ENCODE measurements around the gene GNRH2.
"Not testable (repeated sequence)": the region's sequence is repeated elsewhere in the genome, so short reads cannot be mapped to it uniquely, and the experiment has no call there.

The GNRH2 gene

GRCh38 chr20:3073251-3073643 lies 29.8 kb downstream of the GNRH2 start:
- DNase-seq (ENCODE audit: low spot score) = not testable (repeated sequence)

GRCh38 chr20:3074812-3075211 lies 31.4 kb downstream of the GNRH2 start:
- no peak for DNase-seq (ENCODE audit: low spot score)

DNA sequence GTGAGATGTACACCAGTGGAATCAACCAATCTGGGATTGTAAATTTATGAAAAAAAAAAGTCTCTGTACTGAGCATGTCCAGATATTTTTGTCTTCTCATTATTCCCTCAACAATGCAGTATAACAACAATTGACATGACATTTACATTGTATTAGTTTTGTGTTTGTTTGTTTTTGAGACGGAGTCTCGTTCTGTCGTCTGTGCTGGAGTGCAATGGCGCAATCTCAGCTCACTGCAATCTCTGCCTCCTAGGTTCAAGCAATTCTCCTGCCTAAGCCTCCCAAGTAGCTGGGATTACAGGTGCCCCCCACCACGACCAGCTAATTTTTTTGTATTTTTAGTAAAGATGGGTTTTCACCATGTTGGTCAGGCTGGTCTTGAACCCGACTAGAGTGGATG lies 31.9 kb downstream of the GNRH2 start:
- not testable (repeated sequence) for DNase-seq (ENCODE audit: low spot score)

GRCh38 chr20:3077618-3078134 lies 34.3 kb downstream of the GNRH2 start:
- DNase-seq (ENCODE audit: low spot score) = no peak

DNA sequence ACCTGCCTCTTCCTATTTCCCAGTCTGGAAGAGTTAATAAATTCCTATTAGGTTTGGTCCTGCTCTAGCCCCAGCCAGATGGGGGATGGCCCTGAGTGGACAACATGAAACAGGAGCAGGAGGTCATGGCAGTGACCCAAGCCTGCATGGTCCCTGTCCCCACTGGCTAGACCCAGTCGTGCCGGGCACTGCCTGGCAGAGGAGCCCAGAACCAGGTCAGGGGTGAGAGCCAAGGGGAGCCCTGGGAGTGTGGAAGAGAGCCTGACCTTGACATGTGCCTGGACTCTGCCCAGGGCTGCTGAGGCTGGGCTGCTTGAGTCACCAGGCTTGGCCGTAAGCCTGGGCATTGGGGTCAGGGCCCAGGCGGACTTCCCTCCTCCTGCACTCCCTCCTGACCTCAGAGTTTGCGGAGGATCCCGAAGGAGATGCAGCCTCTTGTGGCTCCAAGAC lies 37.5 kb downstream of the GNRH2 start:
- DNase-seq (ENCODE audit: low spot score) = peak; percentile 95

DNA sequence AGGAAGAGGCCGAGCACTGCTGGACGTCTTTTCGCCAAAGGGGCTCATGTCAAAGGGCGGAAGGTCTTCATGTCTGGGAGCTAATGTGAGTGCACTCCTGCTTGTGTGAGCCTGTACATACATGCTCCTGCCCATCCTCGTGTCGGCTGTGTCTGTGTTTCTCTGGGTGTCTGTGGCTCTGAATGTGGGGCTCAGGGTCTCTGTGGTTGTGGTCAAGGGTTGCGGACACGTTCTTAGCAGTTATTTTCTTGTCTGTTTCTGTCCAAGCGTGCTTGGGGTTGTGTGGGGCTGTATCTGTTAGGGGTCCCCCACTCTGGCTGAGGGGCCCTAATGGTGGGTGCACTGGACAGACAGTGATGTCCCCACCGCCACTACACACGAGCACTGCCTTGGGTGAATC lies 38.2 kb downstream of the GNRH2 start:
- no peak for DNase-seq (ENCODE audit: low spot score)

DNA sequence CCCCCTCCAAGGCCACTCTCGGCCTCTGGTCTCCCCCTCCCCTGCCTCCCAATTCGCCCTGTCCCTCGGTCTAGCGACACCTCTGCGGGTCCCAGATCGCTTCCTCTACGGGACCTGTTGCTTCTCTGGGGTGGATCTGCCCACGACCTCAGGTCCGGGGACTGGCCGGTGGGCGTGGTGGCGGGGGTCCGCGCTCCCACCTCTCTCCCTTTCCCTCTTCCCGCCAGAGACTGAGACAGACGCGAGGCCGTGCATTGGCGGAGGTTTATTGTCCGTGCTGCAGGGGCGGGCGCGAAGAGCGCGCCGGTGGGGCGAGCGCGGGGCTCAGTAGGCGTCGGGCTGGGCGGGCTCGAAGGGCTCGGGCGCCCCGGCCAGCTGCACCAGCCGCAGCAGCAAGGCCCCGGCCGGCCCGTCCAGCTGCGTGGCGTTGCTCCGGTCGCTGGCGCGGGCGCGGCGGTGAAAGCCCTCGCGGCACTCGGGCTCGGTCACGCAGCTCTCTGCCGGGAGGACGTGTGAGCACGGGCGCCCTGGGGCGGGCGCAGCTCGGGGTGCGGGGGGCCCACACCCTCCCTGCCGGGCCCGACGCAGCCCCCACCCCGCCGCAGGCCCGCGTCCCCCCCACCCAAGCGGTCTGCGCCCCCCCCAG lies 39.0 kb downstream of the GNRH2 start:
- no peak for DNase-seq (ENCODE audit: low spot score)

DNA sequence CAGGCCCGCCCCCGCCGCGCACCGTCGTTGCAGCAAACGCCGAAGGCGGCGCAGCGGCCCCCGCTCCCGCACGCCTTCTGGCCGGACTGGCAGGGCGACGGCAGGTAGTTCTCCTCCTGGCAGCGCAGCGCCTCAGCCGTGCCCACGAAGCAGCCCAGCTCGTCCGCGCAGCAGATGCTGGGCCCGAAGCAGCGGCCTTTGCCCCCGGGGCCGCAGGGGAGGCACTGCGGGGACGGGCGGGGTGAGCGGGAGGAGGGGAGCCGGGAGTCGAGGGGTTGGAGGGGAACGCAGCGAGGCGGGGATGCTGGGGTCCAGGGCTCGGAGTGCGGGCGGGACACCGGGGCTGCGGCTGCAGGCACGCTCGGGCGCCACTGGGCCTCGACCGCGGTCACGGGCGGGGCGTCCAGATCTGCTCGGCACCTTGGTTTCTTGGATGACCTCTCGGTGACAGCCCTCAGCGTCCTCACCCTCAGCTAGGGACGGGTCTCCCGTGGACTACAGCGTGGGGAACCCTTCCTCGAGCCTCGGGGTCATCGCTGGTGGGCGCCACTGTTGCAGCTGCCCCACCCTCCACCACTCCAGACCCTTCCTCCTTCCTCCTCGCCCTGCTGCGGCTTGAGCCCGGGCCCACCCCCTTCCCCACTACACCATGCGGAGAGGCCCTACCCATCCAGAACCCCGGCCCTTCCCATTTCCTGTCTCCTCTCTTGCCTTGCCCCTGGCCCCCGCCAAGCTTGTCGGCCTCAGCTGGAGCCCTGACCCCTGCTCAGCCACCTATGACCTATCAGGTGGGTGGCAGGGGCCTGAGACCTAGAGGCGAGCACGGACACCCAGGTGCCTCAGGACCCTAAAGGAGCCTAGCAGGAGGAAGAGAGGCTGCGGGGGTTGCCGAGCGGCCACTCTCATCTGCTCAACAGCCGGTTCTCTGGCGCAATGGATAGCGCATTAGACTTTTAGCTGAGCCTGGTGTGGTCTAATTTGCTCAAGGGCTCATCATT lies 39.8 kb downstream of the GNRH2 start:
- no peak for DNase-seq (ENCODE audit: low spot score)

- DNase-seq (ENCODE audit: low spot score) = no peak
These were observed 41.0 kb downstream of the GNRH2 start, which contains the start of gene AVP for GRCh38 chr20:3084283-3084985. Gene AVP, minus strand, starts transcription at chr20:3084724. Its CDS starts 50 bp downstream, at chr20:3084674.

DNA sequence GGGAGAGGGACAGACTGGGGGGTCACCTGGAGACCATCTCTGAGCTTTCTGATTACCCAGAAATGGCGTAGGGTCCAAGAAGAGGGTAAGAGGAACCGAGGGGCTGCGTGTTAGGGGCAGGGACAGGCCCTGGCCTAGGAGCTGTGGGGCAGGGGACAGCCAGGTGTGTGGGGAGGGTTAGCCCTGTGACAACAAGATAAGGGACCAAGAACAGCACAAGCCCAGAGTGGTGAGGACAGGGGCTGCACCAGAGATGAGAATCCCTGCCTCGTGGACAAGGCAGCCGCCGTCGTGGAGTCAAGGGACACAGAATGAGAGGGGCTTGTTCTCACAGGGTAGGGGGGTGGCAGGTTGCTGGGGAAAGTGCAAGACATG lies 41.6 kb downstream of the GNRH2 start:
- DNase-seq (ENCODE audit: low spot score) = no peak

GRCh38 chr20:3085571-3086072 lies 42.2 kb downstream of the GNRH2 start:
- no peak for DNase-seq (ENCODE audit: low spot score)

GRCh38 chr20:3088031-3088430 lies 44.6 kb downstream of the GNRH2 start:
- no peak for DNase-seq (ENCODE audit: low spot score)

GRCh38 chr20:3090565-3090964 lies 47.1 kb downstream of the GNRH2 start:
- no peak for DNase-seq (ENCODE audit: low spot score)

DNA sequence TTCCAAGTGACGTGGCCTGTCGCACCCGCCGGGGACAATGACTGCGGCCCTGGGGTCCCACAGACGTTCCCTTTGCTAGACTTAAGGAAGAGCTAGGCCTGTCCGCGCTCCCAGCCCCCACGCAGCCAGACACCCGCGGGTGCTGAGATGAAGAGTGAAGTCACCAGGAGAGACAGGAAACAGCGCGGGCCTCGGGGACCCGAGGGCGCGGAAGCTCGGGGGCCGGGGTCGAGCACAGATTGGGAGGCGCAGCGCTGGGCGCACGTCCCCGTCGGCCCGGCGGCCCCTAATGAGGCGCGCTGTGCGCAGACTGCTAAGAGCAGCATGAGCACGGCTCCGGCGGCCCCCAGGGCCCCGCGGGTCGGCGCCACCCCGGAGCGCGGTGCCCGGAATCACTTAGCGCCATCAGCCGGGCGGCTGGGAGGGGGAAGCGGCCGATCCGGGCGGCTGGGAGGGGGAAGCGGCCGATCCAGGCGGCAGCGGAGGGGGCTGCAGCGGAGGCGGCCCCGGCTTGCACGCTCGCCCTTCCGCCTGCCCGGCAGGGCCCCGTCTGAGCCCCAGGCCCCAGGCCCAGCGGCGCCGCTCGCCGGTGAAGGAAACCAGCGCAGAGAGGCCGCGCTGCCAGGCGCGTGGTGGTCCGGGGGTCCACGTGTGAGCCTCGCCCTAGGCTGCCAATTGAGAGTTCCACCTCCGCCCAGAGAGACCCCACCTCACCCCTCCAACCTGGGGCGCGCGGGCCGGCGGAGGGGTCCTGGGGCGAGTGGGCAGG lies 49.4 kb downstream of the GNRH2 start:
- DNase-seq (ENCODE audit: low spot score) = no peak

DNA sequence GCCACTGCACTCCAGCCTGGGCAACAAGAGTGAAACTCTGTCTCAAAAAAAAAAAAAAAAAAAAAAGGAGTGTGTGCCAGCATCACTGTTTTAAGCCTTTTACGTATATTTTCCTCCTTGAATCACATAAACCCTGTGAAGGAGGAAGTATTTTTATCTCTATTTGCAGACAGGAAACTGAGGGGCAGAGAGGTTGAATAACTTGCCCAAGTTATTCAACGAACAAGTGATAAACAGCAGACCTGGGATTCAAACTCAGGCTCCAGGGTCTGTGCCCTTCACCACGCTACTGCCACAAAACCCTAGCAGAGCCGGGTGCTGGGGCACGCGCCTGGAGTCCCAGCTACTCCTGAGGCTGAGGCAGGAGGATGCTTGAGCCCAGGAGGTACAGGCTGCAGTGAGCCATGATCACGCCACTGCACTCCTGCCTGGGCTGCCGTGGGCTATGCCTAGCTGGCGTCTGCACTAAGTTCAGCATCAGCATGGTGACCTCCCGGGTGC lies 50.5 kb downstream of the GNRH2 start:
- no peak for DNase-seq (ENCODE audit: low spot score)

- DNase-seq (ENCODE audit: low spot score) = no peak
These were observed 51.6 kb downstream of the GNRH2 start for GRCh38 chr20:3094848-3095629.

All from AG08395 (cell line).